Measurements from ENCODE around the gene SMC1A. TPM values are rescaled to one million over a fixed set of nuclear protein-coding genes. Genes with fewer than 3 reads are reported as not detected.
"Not testable (repeated sequence)": the region's sequence is repeated elsewhere in the genome, so short reads cannot be mapped to it uniquely, and the experiment has no call there.

SMC1A gene
- polyA plus RNA-seq (ENCODE audit: insufficient read length in 12 of 12): 10 to 100 TPM in 11 of 12 donors, not detected in 1; 37.8 to 88.6 (median 55.0) TPM
- long read RNA-seq, donor 1, partial matches to known transcripts: 12 of 12 reads
- long read RNA-seq, donor 1, other reads (novel, unspliced or antisense): 0 of 12 reads
- long read RNA-seq, donor 2: 0 reads
- long read RNA-seq, donor 3: 0 reads
- long read RNA-seq, donor 4: 0 reads
- long read RNA-seq, donor 5: 0 reads
- long read RNA-seq, donor 6: 0 reads
- long read RNA-seq, donor 7: 0 reads
- long read RNA-seq, donor 8: 0 reads
- long read RNA-seq, donor 9: 0 reads
- long read RNA-seq, donor 10: 0 reads
- long read RNA-seq, donor 11: 0 reads

DNA sequence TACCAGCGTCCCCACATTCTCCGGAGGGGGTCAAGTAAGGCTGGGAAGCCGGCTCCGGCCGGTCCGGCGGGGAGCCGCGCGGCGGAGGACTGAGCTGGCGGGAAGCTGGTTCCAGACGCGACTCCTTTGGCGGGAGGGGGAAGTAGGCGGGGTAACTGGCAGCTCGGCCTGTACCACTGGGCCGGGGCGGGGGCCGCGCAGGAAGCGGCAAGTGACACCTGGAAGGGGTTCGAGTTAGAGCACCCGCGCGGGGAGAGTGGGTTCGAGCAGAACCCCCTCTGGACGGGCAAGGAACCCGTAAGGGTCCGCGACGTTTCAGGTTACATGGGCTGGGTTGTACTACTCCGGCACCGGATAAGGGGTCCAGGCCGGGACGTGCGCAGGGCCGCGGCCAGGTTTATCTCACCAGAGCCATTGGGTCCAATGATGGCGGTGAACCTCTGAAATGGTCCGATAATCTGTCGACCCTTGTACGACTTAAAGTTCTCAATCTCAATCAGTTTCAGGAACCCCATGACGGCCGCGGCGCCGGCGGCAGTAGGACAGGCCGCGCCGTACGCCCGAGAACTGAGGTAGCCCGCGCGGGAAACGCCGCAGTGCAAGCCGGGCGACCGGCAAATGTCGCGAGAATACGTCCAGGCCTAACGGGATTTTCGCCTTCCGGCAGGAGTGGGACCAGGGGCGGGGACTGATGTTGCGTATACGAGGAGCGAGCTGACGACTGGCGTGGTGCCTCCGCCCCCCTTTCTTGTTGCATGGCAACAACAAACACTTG lies at the start of gene SMC1A:
TSS of gene SMC1A (minus strand) at position 569 of the 775 bp plus-strand sequence. CDS start at position 515, 54 bp downstream.
- DNase-seq: peak; percentile 100

DNA sequence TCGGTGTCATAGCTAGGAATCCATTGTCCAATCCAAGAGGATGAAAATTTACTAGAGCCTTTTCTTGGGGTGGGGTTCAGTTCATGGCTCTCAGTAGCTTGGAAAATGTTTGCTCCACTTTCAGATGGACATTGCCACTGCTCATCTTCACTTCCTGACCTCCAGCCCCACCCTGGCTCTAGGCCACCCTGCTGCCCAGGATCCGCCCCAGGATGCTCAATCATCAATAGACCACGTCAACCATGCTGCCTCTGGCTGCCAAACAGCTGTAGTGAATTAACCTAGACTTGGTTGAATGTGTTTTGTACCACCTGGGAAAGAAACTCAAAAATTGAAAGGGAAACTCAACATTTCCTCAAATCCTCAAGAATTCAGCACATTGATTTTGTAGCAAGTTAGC lies 48.9 kb upstream of the SMC1A start:
- DNase-seq: no peak

DNA sequence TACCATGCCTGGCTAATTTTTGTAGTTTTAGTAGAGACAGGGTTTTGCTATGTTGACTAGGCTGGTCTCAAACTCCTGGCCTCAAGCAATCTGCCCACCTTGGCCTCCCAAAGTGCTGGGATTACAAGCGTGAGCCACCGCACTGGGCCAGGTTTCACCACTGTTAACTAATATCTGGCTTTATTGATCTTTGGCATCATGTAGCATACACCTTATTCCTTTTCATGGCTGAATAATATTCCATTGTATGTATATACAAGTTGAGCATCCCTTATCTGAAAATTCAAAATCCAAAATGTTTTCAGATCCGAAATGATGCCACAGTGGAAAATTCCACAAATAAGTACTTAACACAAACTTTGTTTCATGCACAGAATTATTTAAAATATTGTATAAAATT lies 46.2 kb upstream of the SMC1A start:
- DNase-seq: not testable (repeated sequence)

DNA sequence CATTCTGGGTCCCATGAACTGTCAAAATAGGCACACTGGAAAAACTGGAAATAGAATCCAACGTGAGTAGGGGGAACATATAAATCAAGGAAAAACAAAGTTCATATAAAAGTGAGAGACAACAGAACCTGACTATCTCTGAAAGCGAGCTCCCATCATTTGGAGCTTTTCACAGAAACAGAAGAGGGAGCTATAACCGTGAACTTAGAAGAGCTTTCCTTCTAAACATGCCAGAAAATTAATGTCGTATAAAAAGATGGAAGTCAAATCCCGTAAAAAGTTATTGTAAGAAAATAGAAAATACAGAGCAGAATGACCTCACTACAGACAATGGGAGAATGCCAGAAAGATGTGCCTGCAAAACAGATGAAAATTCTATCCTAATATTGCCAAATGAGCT lies 35.6 kb upstream of the SMC1A start:
- no peak for DNase-seq

DNA sequence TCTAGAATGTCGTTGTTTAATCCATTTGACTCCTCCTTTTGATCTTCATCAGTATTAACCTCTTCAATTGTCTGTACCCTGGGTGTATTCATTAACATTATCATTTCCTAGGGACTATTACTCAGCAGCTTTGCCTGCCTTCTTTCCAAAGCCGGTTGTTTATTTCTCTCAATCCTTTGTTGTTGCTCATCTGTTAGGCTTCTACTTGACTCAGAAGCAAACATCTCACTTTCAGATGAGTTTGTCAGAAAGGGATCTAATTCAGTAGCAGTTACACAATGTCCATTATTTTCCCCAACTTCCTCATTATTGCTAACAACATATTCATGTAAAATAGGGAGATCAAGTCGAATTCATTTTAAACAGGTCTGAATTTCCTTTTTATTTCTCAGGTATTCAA lies 33.8 kb upstream of the SMC1A start:
- DNase-seq: no peak

DNA sequence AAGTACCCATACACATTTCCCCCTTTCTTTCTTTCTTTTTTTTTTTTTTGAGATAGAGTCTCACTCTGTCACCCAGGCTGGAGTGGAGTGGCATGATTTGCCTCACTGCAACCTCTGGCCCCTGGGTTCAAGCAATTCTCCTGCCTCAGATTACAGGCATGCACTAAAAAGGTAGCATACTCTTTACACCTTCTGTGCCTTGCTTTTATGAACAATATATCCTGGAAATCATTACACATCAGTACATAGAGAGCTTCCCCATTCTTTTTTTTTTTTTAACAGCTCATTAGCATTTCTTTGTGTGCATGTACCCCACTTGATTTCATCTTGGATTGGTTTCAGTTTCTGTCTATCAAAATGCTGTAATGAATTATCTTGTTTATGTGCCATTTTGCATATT lies 30.4 kb upstream of the SMC1A start:
- DNase-seq: no peak

DNA sequence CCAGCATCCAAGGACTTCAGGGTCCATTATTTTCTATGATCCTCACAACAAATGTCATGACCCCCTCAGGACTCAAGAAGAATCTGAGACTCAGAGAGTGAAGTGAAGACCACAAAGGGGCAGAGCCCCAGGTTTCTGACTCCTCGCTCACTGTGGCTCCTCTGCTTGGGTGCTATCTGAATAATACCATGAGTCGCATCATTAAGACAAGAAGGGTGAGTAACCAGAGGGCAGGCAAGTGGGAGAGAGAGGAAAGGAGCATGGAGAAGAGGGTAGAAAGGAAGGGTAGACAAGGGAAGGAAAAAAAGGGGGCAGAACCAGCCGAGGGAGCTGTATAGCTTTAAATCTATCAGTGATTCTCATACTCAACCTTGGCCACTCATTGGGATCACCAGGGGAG lies 27.2 kb upstream of the SMC1A start:
- DNase-seq: no peak

DNA sequence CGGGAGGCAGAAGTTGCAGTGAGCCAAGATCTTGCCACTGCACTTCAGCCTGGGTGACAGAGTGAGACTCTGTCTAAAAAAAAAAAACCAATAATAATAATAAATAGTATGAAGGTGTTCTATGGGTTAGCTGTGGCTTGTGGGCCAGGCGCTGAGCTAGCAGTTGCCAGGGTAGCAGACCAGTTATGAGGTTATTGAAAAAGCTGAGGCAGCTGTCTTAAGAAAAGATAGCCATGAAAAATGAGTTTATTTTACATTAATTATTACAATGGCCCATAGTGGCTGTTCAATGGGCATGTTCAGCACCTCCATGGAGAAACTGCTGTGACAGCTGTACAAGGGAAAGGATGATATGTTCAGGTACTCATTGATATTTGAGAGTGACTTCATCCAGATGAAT lies 25.0 kb upstream of the SMC1A start:
- DNase-seq: no peak

DNA sequence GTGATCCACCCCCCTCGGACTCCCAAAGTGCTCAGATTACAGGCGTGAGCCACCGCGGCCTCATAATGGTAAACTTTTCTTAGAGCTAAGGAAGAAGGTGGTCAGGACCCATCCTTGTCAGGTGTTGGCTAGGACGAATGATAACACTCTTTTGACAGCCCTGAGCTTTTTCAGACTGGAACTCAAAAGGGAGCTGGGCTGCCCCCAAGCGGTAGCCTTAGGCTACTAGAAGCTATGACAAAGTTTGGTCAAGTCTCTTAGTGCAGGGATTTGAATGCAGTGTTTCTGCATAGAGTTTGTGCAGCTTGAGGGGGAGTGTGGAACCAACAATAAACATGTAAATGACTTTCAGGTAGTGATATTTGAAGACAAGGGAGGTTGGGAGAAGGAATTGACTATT lies 23.5 kb upstream of the SMC1A start:
- no peak for DNase-seq

DNA sequence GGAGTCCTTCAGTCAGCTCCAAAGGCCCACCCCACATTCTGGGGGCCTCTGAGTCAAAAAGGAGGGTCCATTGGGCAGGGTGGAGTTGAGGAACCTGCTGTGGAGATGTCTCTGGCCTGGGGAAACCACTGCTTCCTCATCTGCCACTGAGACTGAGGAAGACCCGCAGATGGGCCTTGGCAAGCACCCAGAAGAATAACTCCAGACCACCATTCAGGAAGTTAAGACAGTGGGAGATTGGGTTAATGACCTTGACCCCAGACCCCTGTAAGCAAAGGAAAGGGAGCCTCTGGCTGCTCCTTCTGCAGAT lies 19.8 kb upstream of the SMC1A start:
- DNase-seq: no peak

DNA sequence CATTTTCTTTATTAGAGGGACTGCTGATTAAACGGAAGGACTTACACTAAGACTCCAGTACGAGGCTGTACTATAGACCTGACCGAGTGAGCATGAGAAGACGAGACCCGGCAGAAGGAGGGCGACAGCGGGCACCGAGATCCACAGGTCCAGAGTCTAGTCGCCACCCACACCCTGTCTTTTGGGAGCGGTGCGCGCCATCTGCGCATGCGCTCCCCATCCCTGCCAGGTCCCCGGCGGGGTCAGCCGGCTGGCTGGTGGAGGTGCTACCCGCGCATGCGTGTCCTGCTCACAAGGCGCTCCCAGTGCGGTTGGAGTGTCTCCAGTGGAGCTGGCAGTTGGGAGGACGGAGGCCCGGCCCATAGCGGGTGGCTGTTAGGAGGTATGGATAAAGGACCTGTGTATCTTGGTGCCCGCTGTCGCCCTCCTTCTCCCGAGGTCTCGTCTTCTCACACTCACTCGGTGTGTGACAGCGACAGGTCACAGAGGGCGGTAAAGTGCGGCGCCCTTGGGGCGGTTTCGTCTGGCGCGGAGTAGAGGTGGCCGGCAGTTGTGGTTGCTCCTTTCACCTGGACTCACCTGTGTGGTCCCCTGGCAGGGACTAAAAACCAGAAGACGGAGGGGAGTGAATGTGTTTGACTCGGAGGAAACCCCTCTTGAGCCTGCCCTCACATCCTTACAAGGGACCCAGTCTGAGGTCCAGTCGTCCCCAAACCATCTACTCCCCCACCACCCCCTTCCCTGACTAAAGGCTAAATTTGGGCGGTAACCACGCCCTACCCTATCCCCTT lies 19.3 kb upstream of the SMC1A start:
- DNase-seq: no peak

DNA sequence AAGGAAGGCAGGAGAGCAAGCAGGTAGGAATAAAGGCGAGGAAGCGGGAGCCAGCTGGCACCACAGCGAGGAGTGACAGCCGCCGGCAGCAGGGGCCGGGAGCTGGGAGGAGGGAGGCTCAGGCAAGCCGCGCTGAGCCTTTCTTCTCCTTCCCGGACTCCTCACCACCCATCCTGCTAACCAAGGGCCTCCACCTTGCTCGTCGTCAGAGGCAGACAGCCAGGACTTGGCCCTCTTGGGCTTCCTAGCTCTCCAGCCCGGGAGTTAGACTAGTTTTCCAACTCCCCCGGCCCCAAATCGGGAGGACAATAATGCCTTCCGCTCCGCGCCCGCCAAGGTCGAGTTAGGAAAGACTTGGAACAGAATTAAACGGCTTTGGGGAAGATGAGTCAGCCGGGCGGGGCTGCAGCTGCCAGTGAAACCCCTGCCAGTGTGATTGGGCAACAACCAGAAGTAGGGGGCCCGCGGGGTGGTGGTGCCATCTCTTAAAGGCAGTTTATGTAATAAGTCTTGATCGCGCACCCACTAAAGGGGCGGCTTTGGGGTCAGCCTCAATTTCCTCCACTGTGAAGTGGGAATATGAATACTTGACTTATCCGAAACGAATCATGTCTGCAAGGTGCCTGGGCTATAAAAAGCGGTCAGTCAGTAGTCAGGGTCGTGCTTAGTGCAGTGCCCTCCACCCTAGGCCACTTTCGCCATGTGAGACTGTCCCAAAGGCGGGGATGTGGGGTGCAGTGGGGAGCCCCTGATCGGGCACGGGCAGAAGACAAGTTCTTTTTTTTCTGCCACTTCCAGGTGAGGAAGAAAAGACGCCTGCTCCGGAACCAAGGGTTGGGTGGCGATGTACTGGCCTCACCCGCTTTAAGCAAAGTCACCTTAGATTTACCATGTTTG lies 18.4 kb upstream of the SMC1A start:
- no peak for DNase-seq

DNA sequence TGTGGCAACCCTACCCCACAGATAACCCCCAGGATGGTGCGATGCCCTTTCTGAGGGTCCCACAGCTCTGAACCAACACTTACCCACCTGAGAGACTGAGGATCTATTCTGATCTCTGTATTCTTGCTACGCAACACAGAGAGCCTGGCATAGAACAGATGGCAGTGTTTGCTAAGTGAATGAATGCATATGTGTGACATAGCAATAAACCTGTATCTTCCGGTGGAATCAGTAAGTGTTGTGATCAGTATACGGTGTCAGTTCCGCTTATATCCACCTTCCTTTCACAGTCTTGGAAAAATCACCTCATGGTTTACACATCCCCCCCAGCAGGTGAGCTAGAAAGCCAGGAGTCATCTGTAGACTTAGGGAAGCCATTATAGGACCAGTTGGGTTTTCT lies 17.6 kb upstream of the SMC1A start:
- DNase-seq: no peak

DNA sequence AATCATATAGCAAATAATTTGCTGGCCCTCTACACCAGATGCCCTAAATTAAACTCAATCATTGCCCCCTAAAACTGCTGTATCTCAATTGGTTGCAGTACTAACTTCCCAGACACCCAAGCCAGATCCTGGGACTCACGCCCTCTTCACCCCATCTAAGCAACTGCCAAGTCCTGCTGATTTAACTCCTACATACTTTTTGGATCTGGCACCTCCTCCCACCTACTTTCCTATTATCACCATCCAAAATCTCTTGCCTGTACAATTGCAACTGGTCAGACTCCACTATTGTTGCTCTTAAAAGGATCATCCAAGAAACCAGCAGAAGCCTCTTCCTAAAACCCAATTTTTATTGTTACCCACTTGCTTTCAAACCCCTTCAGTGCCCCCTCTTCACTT lies 16.4 kb upstream of the SMC1A start:
- DNase-seq: no peak

DNA sequence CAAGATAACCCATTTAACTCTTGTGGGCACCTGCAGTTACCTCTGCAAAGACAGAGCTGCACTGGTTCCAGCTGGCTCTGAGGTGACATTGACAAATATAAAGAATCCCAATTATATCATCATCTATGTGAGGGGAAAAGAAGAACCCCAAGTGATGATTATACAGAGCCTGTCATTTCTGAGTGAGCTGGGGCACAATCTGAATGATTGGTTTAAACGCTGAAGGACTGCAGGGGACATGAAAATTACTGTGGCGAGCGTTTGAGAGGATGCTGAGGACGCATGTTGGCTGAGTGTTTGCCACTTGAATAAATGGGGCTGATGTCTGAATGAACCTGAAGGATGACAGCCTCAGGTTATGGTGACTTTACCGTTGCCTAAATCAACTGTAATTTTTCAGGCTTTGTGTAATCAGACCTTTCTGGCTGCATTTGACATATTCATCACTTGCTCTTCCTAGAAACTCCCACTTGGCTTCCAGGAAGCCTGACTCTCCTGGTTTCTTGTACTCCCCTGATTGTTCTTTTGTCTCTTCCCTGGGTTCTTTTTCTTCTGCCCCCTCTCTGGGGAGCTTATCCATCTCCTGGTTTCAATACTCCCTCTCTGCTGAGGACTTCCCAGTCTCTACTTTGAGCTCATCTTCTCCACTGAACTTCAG lies 15.8 kb upstream of the SMC1A start:
- no peak for DNase-seq

DNA sequence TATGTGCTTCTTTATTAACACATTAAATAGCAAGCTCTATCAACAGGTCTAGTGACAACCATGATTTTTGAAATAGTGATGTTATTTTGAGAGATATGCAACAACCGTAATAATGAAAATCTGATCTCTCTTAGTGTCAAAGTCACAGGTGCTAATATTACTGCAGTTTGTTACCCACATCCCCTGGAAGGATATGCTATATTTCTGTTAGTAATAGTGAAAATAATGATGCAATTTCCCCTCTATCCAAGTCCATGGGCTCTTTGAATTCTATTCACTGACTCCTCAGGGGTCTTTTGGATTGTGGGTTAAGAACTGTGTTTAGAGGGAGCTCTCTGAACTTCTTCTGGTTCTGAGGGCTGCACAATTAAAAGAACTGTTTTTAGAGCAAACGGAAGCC lies 14.8 kb upstream of the SMC1A start:
- DNase-seq: no peak

DNA sequence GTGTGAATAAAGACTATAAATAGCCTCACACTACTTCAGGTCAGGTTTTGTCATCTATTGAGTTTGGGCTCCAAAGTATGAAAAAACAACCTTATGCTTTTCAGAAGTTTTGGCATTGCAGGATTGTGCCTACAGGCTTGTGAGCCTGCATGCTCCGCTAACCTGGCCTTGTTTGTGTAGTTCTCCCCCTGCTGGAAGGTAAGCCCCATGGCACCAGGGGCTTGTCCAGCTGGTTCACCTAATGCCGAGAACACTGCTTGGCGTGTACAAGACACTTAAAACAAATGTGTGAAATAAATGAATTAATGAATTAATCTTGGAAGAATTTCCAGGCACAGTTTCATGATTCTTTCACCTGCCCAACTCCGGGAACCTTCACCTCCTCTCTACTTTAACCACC lies 13.5 kb upstream of the SMC1A start:
- DNase-seq: no peak

DNA sequence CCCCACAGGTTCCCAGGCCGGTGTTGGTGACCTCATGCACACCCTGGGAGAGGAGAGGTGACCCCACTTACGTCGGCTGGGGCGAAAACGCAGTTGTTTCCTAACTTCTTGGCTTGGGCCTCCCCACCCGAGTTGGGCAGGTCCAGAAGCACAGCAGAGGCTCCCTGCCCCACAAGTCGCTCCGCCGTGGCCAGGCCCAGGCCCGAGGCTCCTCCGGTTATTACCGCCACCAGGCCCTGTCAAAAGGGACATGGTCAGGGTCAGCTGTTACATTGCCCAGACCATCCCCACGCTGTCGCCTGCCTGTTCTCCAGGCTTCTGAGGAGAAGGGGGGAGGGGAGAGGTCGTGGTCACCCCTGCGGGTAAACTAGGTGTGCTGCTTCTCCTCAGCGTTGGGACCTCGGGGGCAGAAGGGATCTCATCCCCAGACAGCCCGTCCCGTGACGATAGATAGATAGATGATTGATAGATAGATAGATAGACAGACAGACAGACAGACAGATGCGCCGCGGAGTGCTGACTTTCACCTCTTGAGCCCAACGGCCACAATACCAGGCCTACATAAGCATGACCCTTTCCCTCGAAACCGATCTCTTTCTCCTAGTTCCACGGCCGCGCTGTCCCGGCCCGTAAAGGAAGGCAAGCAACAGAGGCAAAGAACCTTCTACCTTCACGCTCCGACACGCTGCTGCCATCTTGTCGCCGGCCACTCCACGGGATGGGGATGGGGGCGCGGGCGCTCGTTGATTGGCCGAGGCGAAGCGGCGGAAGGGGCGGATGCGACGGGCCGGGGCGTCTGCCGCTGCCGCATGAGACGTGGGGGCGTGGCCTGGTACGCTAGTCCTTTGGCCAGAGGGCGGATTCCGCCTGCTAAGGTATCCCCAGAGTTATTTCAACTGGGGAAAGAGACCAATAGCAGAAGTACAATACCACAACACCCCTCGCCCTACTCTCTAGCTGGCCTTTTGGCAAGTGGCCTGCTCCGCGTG lies 11.5 kb upstream of the SMC1A start, which contains the start of gene HSD17B10:
TSS of gene HSD17B10 (minus strand) at position 720 of the 989 bp plus-strand sequence. CDS start at position 695, 25 bp downstream.
- peak; percentile 75 for DNase-seq

DNA sequence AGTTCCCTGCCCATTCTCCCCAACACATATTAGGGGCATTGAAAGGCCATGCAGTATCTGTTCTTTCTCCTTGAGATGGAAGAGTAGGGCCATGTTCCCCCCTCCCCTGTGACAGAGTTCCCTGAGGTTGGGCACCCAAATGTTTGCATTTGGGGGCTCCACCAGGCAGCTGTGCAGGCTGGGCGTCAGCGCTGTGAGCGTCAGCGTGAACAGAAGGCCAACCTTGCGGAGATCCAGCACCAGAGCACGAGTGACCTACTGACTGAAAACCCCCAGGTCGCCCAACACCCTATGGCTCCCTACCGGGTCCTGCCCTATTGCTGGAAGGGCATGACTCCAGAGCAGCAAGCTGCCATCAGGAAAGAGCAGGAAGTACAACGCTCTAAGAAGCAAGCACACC lies 7.8 kb upstream of the SMC1A start:
- no peak for DNase-seq

DNA sequence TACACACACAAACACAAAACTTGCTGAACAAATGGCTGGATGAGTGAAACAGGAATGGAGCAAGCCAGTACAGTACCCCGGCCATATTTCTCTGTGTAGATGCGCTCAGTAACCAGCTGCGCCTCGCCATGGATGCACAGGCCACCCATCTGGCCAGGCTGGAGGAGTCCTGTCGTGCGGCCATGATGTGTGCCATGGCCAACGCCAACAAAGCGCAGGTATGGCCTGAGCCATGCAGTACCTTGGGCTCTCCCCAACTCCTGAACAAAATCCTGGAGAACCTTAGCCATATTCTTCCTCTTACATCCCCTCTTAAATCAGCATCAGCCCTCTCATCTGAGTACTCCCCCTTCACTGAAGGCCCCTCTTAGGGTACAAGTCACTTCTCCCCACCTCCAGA lies 7.3 kb upstream of the SMC1A start:
- no peak for DNase-seq

Measured in muscle of arm (tissue), 14 donors.